Measurements from ENCODE around the gene HIF3A.

DNA sequence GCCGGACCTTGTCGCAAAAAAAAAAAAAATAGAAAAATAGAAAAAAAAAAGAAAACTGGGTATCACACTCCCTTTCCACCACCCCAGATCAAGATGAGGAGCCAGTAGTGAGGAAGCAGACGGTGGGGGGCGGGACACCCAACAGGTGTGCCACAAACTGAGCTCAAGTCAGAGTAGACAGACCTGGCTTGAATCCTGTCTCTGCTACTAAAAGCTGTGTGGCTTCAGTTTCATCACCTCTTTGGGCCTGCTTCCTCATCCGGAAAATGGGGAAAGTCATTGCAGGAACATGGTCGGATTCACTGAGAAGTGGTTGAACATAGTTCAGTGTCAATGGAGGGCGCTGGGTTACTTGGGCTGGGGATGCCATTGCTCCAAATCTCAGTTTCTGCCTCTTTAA is 2.9 kb downstream of the HIF3A start:
- no peak for TF ChIP-seq GATA2 (IDR thresholded peaks at IDR 0.05; ENCODE audit: low read depth, low read length)
- no peak for TF ChIP-seq GATA3 (IDR thresholded peaks at IDR 0.05; ENCODE audit: low read depth, low read length)

Measured in SH-SY5Y (cell line).